HepG2 (cell line): ENCODE measurements around the gene PCDHB1. TPM values are rescaled to one million over a fixed set of nuclear protein-coding genes. Genes with fewer than 3 reads are reported as not detected.

Source experiments
- ATAC-seq: fragments of 200-7000 bp; cut with Tn5 transposase; 3 replicates; pipeline ENCODE4 v1.9.1; 2020; ENCODE audit warnings: mild to moderate bottlenecking, moderate library complexity
- BruUV-seq: library from RNA; stranded (reverse); fragments of 400-500 nt; replicated peaks from 2 replicates; lab custom pipeline; 2021; lab: Mats Ljungman, UMichigan
- CTCF ChIA-PET: fragments of 300-600 bp; formaldehyde crosslinking; extraction: SDS; loops from one replicate; lab custom pipeline; 2021; ENCODE audit warnings: low total read pairs, inconsistent platforms, low intra/inter-chr PET ratio; lab: Yijun Ruan, JAX
- POLR2A ChIA-PET: fragments of 350-600 bp; sonication (Branson Sonifier 250); formaldehyde crosslinking; loops from one replicate; lab custom pipeline; 2020; ENCODE audit warnings: antibody characterized with exemption, inconsistent platforms; lab: Yijun Ruan, JAX
- DNase-seq: peaks from one replicate; pipeline ENCODE4 v3.0.0-alpha.2; 2015; ENCODE audit warnings: low spot score
- FAIRE-seq: peaks from 3 replicates; lab custom pipeline; 2011; peaks lifted over from hg19 to GRCh38; lab: Jason Lieb, UNC
- H2AFZ ChIP-seq: one replicate; pipeline ENCODE4 v1.6.1; 2011; ENCODE audit warnings: low read length, inconsistent platforms
- H3K27ac ChIP-seq: fragments of 300-600 bp; 3 replicates; pipeline ENCODE4 v1.8.0; 2011; ENCODE audit warnings: mixed run types, mild to moderate bottlenecking, mixed read lengths, low read length, inconsistent platforms; ENCODE audit not compliant: insufficient read depth; ENCODE audit errors: extremely low read length
- H3K27me3 ChIP-seq, 2 experiments: fragments of 200-600 bp in 1 of 2; 2 replicates in 1 of 2; 3 replicates in 1 of 2; pipeline versions ENCODE4 v1.6.0 to v1.8.0; 2011; ENCODE audit warnings: low read length in 2 of 2, mild to moderate bottlenecking in 2 of 2, moderate library complexity in 2 of 2, inconsistent platforms in 1 of 2; ENCODE audit not compliant: insufficient read depth in 2 of 2, control insufficient read depth in 1 of 2
- H3K36me3 ChIP-seq, 2 experiments: fragments of 200-600 bp in 1 of 2; replicated peaks in 1 of 2; 2 replicates in 1 of 2; 3 replicates in 1 of 2; pipeline versions ENCODE4 v1.5.1 to v1.8.0; 2011; ENCODE audit warnings: low read length in 2 of 2, inconsistent platforms in 1 of 2; ENCODE audit not compliant: insufficient read depth in 2 of 2, control insufficient read depth in 1 of 2
- H3K4me1 ChIP-seq: 2 replicates; pipeline ENCODE4 v1.5.1; 2012; ENCODE audit warnings: low read length, inconsistent platforms; ENCODE audit not compliant: insufficient read depth
- H3K4me2 ChIP-seq: 2 replicates; pipeline ENCODE4 v1.6.0; 2011; ENCODE audit warnings: low read depth, low read length, inconsistent platforms
- H3K4me3 ChIP-seq, 3 experiments: fragments of 200-600 bp in 1 of 3; sonication (generic), shearing (Covaris generic) in 1 of 3; replicated peaks in 1 of 3; 2 replicates each; pipeline ENCODE4 v1.5.1; 2011 to 2016; ENCODE audit warnings: low read length in 3 of 3, inconsistent platforms in 2 of 3, low read depth in 2 of 3, mild to moderate bottlenecking in 2 of 3, control low read depth in 1 of 3, mixed read lengths in 1 of 3; ENCODE audit not compliant: insufficient read depth in 1 of 3
- H3K79me2 ChIP-seq: one replicate; pipeline ENCODE4 v1.6.1; 2011; ENCODE audit warnings: low read length, inconsistent platforms; ENCODE audit not compliant: insufficient read depth
- H3K9ac ChIP-seq: 2 replicates; pipeline ENCODE4 v1.6.0; 2011; ENCODE audit warnings: mild to moderate bottlenecking, low read depth, low read length, inconsistent platforms; ENCODE audit not compliant: insufficient read depth
- H3K9me3 ChIP-seq: 2 replicates; pipeline ENCODE4 v1.5.1; 2012; ENCODE audit warnings: mild to moderate bottlenecking, low read length
- H4K20me1 ChIP-seq: 2 replicates; pipeline ENCODE4 v1.6.0; 2011; ENCODE audit warnings: inconsistent platforms, mild to moderate bottlenecking, low read length, moderate library complexity; ENCODE audit not compliant: insufficient read depth
- ASH2L ChIP-seq: fragments of 300-600, 200-600 bp; sonication (generic); IDR thresholded peaks from 2 replicates; pipeline ENCODE4 v1.7.0; 2017; ENCODE audit warnings: low read depth, mild to moderate bottlenecking, moderate library complexity, mixed read lengths, low read length; ENCODE audit not compliant: insufficient read length
- KDM4B ChIP-seq: sonication (generic); formaldehyde crosslinking; IDR thresholded peaks from 2 replicates; pipeline ENCODE4 v1.4.0; 2020; ENCODE audit warnings: missing genetic modification reagents
- KDM5A ChIP-seq: fragments of 200-600 bp; sonication (generic); IDR thresholded peaks from 2 replicates; pipeline ENCODE4 v1.7.0; 2018; ENCODE audit warnings: antibody characterized with exemption, mild to moderate bottlenecking, low read length, borderline replicate concordance
- SIN3B ChIP-seq: fragments of 150-350 bp; IDR thresholded peaks from 2 replicates; pipeline ENCODE4 v1.6.1; 2014; ENCODE audit warnings: low read length
- ZBTB2 ChIP-seq: sonication (generic); formaldehyde crosslinking; IDR thresholded peaks from 2 replicates; pipeline ENCODE4 v1.8.0; 2022; ENCODE audit warnings: low read depth, missing genetic modification reagents
- ZNF20 ChIP-seq: sonication (generic); formaldehyde crosslinking; IDR thresholded peaks from 2 replicates; pipeline ENCODE4 v1.4.0; 2020; ENCODE audit warnings: mild to moderate bottlenecking, moderate library complexity, missing genetic modification reagents
- ZNF484 ChIP-seq: sonication (generic); formaldehyde crosslinking; IDR thresholded peaks from 2 replicates; pipeline ENCODE4 v1.5.1; 2020; ENCODE audit warnings: mild to moderate bottlenecking, low read depth, missing genetic modification reagents, borderline replicate concordance
- ZNF788 ChIP-seq: sonication (generic); formaldehyde crosslinking; IDR thresholded peaks from 2 replicates; pipeline ENCODE4 v1.5.0; 2020; ENCODE audit warnings: mild to moderate bottlenecking, missing genetic modification reagents, borderline replicate concordance
- ZSCAN5A ChIP-seq: sonication (generic); formaldehyde crosslinking; IDR thresholded peaks from 2 replicates; pipeline ENCODE4 v1.8.0; 2022; ENCODE audit warnings: mild to moderate bottlenecking, missing genetic modification reagents, borderline replicate concordance
- WGBS: methylation state at CpG from one replicate; pipeline ENCODE4 v1.1.6; 2017; ENCODE audit warnings: low lambda C conversion rate; 5-methylcytosine and 5-hydroxymethylcytosine counted together
- in situ Hi-C: cut with HindIII; loops from 2 replicates; pipeline ENCODE4 v1.10.0; 2017; ENCODE audit warnings: low pct_unique_long_range_greater_than_20kb; ENCODE audit not compliant: extremely low pct_ligation_motif_present
- intact Hi-C: fragments of 100-400 bp; cut with micrococcal nuclease; formaldehyde crosslinking; loops from one replicate; pipeline ENCODE4 v1.10.0; 2022; ENCODE audit not compliant: unreplicated experiment
- polyA plus RNA-seq, 8 experiments: library from polyadenylated mRNA; depleted of rRNA in 3 of 8; stranded (reverse) in 7 of 8; unstranded in 1 of 8; fragments of >200 nt; fragmentation: Illumina TruSeq in 4 of 8; extraction: Trizol in 4 of 8; gene quantifications; 2 replicates each; pipeline versions ENCODE4 v1.2.1 to v1.2.3, GENCODE V29; 2011 to 2016; ENCODE audit warnings: low read depth in 4 of 8, missing spikeins in 1 of 8, mixed read lengths in 1 of 8; ENCODE audit not compliant: insufficient read depth in 1 of 8
- total RNA-seq, 5 experiments: library from RNA; depleted of rRNA; stranded (reverse); fragments of >200 nt; fragmentation: Illumina TruSeq; extraction: Trizol; gene quantifications; 2 replicates each; pipeline ENCODE4 v1.2.3, GENCODE V29; 2016; ENCODE audit warnings: low read depth in 1 of 5

Gene PCDHB1
- total and polyA plus RNA-seq, 2 of the 13 experiments (the other 11 are each of a cell fraction or from before 2014, with no cell fraction given): not detected

GRCh38 chr5:141031006-141031405 lies 20.2 kb upstream of the PCDHB1 start:
- BruUV-seq: no TSS peak
- WGBS: 65% methylated on average over 15 of the region's 15 CpGs
- Histone ChIP-seq H3K27me3 (no peaks in the 10 kb centered on the region), H3K4me3 (no peak overlapping the region), H2AFZ (no peak overlapping the region), H3K36me3 (no peaks in the 10 kb centered on the region), H3K4me2 (no peak overlapping the region), H4K20me1 (no peaks in the 10 kb centered on the region), H3K27ac (no peak overlapping the region), H3K9me3 (no peaks in the 10 kb centered on the region), H3K9ac (no peak overlapping the region), H3K4me1 (no peaks in the 10 kb centered on the region), H3K79me2 (no peaks in the 10 kb centered on the region)
- FAIRE-seq: no peak
- TF ChIP-seq ZNF484 (CRISPR knock-in tag): no peak
- TF ChIP-seq SIN3B: no peak
- no peak for TF ChIP-seq ZBTB2 (CRISPR knock-in tag)
- no peak for TF ChIP-seq ZNF788 (CRISPR knock-in tag)
- no peak for TF ChIP-seq ZNF20 (CRISPR knock-in tag)
- no peak for TF ChIP-seq ASH2L
- TF ChIP-seq KDM4B (CRISPR knock-in tag): no peak
- no peak for TF ChIP-seq ZSCAN5A
- no peak for TF ChIP-seq KDM5A
- in situ Hi-C loops: no loop called here
- intact Hi-C loops: no loop called here
- DNase-seq: no peak
- ChIA-PET CTCF (no interaction called here), POLR2A (no interaction called here)
- no peak for ATAC-seq
